DND-41 (cell line): ENCODE measurements around the gene AFG3L2.
"Not testable (repeated sequence)": the region's sequence is repeated elsewhere in the genome, so short reads cannot be mapped to it uniquely, and the experiment has no call there.

ENCODE experiments used
- CTCF ChIP-seq: IDR thresholded peaks from 2 replicates; pipeline ENCODE4 v1.5.1; 2012; ENCODE audit warnings: borderline replicate concordance, low read length, moderate library complexity, mild to moderate bottlenecking; ENCODE audit not compliant: poor library complexity, severe bottlenecking; ENCODE audit errors: extremely low read depth
- EZH2 ChIP-seq: IDR thresholded peaks from 3 replicates; pipeline ENCODE4 v1.6.1; 2012; ENCODE audit warnings: borderline replicate concordance, low read depth, mild to moderate bottlenecking, moderate library complexity, low read length, inconsistent platforms; ENCODE audit not compliant: severe bottlenecking

GRCh38 chr18:12382221-12382814, 5.3 kb upstream of the AFG3L2 start:
- not testable (repeated sequence) for TF ChIP-seq CTCF, EZH2
